HEK293 (cell line): ENCODE measurements around the gene PHKA2.

Experiments
- HOXC10 ChIP-seq: sonication (generic); formaldehyde crosslinking; IDR thresholded peaks from 2 replicates; pipeline ENCODE4 v1.8.1; 2023; ENCODE audit warnings: mild to moderate bottlenecking, missing genetic modification reagents
- ZBTB20 ChIP-seq: fragments of 450-650 bp; formaldehyde crosslinking; IDR thresholded peaks from 2 replicates; pipeline ENCODE4 v1.5.1; 2016; ENCODE audit warnings: missing biosample characterization, missing genetic modification characterization
- ZBTB7A ChIP-seq: fragments of 450-650 bp; formaldehyde crosslinking; IDR thresholded peaks from 2 replicates; pipeline ENCODE4 v1.5.1; 2016; ENCODE audit warnings: low read depth, missing biosample characterization, missing genetic modification characterization
- ZNF311 ChIP-seq: fragments of 450-650 bp; formaldehyde crosslinking; IDR thresholded peaks from 2 replicates; pipeline ENCODE4 v1.5.1; 2017; ENCODE audit warnings: missing biosample characterization, missing genetic modification characterization, borderline replicate concordance
- ZNF670 ChIP-seq: fragments of 450-650 bp; formaldehyde crosslinking; IDR thresholded peaks from 2 replicates; pipeline ENCODE4 v1.5.1; 2016; ENCODE audit warnings: missing biosample characterization, missing genetic modification characterization, low read depth
- ZNF768 ChIP-seq: fragments of 450-650 bp; formaldehyde crosslinking; IDR thresholded peaks from 2 replicates; pipeline ENCODE4 v1.5.1; 2018; ENCODE audit warnings: missing biosample characterization, mild to moderate bottlenecking, missing genetic modification characterization
- TF ChIP-seq, protein P1 (sequence below): fragments of 450-650 bp; formaldehyde crosslinking; IDR thresholded peaks from 2 replicates; pipeline ENCODE4 v1.5.1; 2016; ENCODE audit warnings: missing biosample characterization, missing genetic modification characterization

GRCh38 chrX:18888281-18888680 is 95.6 kb downstream of the PHKA2 start:
- TF ChIP-seq ZNF311 (tag by site-specific recombination) = no peak
- TF ChIP-seq ZBTB7A (tag by site-specific recombination) = no peak
- TF ChIP-seq HOXC10 (CRISPR knock-in tag) = no peak
- TF ChIP-seq ZNF670 (tag by site-specific recombination) = no peak
- TF ChIP-seq ZNF768 (tag by site-specific recombination) = no peak
- TF ChIP-seq, protein P1, sequence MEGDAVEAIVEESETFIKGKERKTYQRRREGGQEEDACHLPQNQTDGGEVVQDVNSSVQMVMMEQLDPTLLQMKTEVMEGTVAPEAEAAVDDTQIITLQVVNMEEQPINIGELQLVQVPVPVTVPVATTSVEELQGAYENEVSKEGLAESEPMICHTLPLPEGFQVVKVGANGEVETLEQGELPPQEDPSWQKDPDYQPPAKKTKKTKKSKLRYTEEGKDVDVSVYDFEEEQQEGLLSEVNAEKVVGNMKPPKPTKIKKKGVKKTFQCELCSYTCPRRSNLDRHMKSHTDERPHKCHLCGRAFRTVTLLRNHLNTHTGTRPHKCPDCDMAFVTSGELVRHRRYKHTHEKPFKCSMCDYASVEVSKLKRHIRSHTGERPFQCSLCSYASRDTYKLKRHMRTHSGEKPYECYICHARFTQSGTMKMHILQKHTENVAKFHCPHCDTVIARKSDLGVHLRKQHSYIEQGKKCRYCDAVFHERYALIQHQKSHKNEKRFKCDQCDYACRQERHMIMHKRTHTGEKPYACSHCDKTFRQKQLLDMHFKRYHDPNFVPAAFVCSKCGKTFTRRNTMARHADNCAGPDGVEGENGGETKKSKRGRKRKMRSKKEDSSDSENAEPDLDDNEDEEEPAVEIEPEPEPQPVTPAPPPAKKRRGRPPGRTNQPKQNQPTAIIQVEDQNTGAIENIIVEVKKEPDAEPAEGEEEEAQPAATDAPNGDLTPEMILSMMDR (tag by site-specific recombination) = no peak
- no peak for TF ChIP-seq ZBTB20
